ENCODE data around the gene CIC. TPM values are rescaled to one million over a fixed set of nuclear protein-coding genes. Genes with fewer than 3 reads are reported as not detected.

Gene CIC
- polyA plus RNA-seq, 2 of the 4 experiments (the other 2 are of a cell fraction): 7.2 to 56.4 TPM

GRCh38 chr19:42246143-42246921 lies 22.7 kb upstream of the CIC start (continued):
- TF ChIP-seq EP300 (IDR thresholded peaks at IDR 0.05) (no peak), NFE2L2 (conservative IDR thresholded peaks at IDR 0.05; ENCODE audit: low read length) (no peak), SMC3 (IDR thresholded peaks at IDR 0.05) (peak; percentile 88), TP53 (CRISPR knock-in tag; IDR thresholded peaks at IDR 0.05) (no peak), HDAC2 (IDR thresholded peaks at IDR 0.05) (no peak), ESRRA (IDR thresholded peaks at IDR 0.05; ENCODE audit: borderline replicate concordance, low read length) (no peak), HOXA7 (CRISPR knock-in tag; IDR thresholded peaks at IDR 0.05) (peak; percentile 49), HEYL (CRISPR knock-in tag; IDR thresholded peaks at IDR 0.05) (no peak), ZC3H11A (IDR thresholded peaks at IDR 0.05) (no peak), CHD2 (IDR thresholded peaks at IDR 0.05; ENCODE audit: low read length, partially characterized antibody) (no peak), MAZ (IDR thresholded peaks at IDR 0.05; ENCODE audit: borderline replicate concordance, low read depth, low read length) (peak; percentile 99), ZNF302 (CRISPR knock-in tag; IDR thresholded peaks at IDR 0.05) (no peak), HOXB5 (CRISPR knock-in tag; IDR thresholded peaks at IDR 0.05) (0 out of 2 replicates have a peak, but pooled peaks have one; percentile 39), RARB (CRISPR knock-in tag; IDR thresholded peaks at IDR 0.05) (0 out of 2 replicates have a peak, but pooled peaks have one; percentile 9), E2F6 (IDR thresholded peaks at IDR 0.05; ENCODE audit: borderline replicate concordance, low read depth) (no peak), USF2 (IDR thresholded peaks at IDR 0.05) (no peak), POLR2AphosphoS2 (conservative IDR thresholded peaks at IDR 0.05; ENCODE audit: low read length) (no peak), RAD21 (conservative IDR thresholded peaks at IDR 0.05 in 1 of 2, IDR thresholded peaks at IDR 0.05 in 1 of 2) (peak; percentile 81 to 82), GATA3 (IDR thresholded peaks at IDR 0.05; ENCODE audit: borderline replicate concordance) (0 out of 2 replicates have a peak, but pooled peaks have one; percentile 31), HMGXB4 (CRISPR knock-in tag; IDR thresholded peaks at IDR 0.05; ENCODE audit: borderline replicate concordance) (no peak), ELK1 (IDR thresholded peaks at IDR 0.05; ENCODE audit: low read depth, low read length) (no peak), ZFP36 (IDR thresholded peaks at IDR 0.05; ENCODE audit: borderline replicate concordance, partially characterized antibody) (no peak), CEBPB (IDR thresholded peaks at IDR 0.05) (no peak), JUN (IDR thresholded peaks at IDR 0.05) (peak; percentile 4 to 48; a peak in 4 of 5 replicates), HOXB13 (CRISPR knock-in tag; IDR thresholded peaks at IDR 0.05; ENCODE audit: low read depth) (no peak), NPAS2 (CRISPR knock-in tag; IDR thresholded peaks at IDR 0.05; ENCODE audit: borderline replicate concordance) (no peak), PBX3 (IDR thresholded peaks at IDR 0.05) (peak; percentile 52), CBX8 (IDR thresholded peaks at IDR 0.05) (no peak), TFCP2L1 (CRISPR knock-in tag; IDR thresholded peaks at IDR 0.05) (no peak), REST (IDR thresholded peaks at IDR 0.05) (no peak)

Measured in A549 (cell line).